ENCODE results near the gene TLE5. TPM values are rescaled to one million over a fixed set of nuclear protein-coding genes. Genes with fewer than 3 reads are reported as not detected.

TLE5 gene
- total and polyA plus RNA-seq, 2 of the 4 experiments (the other 2 are of a cell fraction): 119 to 407 TPM

DNA sequence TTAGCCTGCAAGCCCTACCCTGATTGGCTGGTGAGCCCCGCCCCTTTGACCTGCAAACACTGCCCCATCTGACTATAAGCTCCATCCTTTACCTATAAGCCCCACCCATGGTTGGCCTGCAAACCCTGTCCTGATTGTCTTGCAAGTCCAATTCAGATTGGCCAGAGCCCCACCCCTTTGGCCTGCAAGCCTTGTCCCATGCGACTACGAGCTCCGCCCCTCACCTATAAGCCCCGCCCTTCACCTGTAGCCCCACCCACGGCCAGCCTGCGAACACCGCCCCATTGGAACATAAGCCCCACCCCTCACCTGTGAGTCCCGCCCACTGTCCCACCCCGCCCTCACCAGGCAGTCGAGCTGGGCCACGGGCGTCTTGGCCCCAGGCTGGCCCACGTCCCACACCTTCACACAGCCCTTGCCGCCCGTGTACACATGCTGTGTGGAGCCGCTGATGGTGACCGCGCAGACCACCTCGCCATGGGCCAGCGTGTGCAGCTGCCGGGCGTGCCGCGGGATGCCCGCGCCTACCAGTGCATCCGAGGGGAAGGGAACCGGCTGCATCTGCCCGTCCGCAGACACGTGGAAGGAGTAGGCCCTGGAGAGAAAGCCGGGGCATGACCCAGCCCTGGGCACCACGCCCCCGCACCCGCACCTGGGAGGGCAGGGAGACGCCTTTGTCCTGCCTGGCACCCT lies 56.1 kb downstream of the TLE5 start:
- TF ChIP-seq BHLHE40 (IDR thresholded peaks at IDR 0.05; ENCODE audit: low read depth, low read length) (no peak), NFE2L2 (IDR thresholded peaks at IDR 0.05; ENCODE audit: low read depth, low read length) (no peak), MXI1 (IDR thresholded peaks at IDR 0.05; ENCODE audit: borderline replicate concordance, low read depth, low read length) (no peak), MAFK (IDR thresholded peaks at IDR 0.05; ENCODE audit: low read depth, low read length) (no peak), RFX5 (IDR thresholded peaks at IDR 0.05; ENCODE audit: low read depth, low read length) (no peak), CEBPB (IDR thresholded peaks at IDR 0.05; ENCODE audit: low read depth, low read length) (no peak), RCOR1 (IDR thresholded peaks at IDR 0.05; ENCODE audit: insufficient replicate concordance, low read length) (no peak), RAD21 (IDR thresholded peaks at IDR 0.05; ENCODE audit: low read length) (no peak), POLR2A (IDR thresholded peaks at IDR 0.05; ENCODE audit: low read depth, low read length) (no peak), MAZ (IDR thresholded peaks at IDR 0.05; ENCODE audit: borderline replicate concordance, low read depth, low read length) (no peak), CHD1 (IDR thresholded peaks at IDR 0.05; ENCODE audit: low read depth, low read length) (no peak), FOS (IDR thresholded peaks at IDR 0.05; ENCODE audit: low read depth, low read length) (no peak), SMC3 (IDR thresholded peaks at IDR 0.05; ENCODE audit: low read depth, low read length) (no peak)
- TF ChIP-seq, protein P1, sequence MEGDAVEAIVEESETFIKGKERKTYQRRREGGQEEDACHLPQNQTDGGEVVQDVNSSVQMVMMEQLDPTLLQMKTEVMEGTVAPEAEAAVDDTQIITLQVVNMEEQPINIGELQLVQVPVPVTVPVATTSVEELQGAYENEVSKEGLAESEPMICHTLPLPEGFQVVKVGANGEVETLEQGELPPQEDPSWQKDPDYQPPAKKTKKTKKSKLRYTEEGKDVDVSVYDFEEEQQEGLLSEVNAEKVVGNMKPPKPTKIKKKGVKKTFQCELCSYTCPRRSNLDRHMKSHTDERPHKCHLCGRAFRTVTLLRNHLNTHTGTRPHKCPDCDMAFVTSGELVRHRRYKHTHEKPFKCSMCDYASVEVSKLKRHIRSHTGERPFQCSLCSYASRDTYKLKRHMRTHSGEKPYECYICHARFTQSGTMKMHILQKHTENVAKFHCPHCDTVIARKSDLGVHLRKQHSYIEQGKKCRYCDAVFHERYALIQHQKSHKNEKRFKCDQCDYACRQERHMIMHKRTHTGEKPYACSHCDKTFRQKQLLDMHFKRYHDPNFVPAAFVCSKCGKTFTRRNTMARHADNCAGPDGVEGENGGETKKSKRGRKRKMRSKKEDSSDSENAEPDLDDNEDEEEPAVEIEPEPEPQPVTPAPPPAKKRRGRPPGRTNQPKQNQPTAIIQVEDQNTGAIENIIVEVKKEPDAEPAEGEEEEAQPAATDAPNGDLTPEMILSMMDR (conservative IDR thresholded peaks at IDR 0.05; ENCODE audit: low read depth, low read length): no peak
- TF ChIP-seq, protein P2, sequence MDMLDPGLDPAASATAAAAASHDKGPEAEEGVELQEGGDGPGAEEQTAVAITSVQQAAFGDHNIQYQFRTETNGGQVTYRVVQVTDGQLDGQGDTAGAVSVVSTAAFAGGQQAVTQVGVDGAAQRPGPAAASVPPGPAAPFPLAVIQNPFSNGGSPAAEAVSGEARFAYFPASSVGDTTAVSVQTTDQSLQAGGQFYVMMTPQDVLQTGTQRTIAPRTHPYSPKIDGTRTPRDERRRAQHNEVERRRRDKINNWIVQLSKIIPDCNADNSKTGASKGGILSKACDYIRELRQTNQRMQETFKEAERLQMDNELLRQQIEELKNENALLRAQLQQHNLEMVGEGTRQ (IDR thresholded peaks at IDR 0.05; ENCODE audit: low read depth, low read length): no peak
- TF ChIP-seq, protein P3, sequence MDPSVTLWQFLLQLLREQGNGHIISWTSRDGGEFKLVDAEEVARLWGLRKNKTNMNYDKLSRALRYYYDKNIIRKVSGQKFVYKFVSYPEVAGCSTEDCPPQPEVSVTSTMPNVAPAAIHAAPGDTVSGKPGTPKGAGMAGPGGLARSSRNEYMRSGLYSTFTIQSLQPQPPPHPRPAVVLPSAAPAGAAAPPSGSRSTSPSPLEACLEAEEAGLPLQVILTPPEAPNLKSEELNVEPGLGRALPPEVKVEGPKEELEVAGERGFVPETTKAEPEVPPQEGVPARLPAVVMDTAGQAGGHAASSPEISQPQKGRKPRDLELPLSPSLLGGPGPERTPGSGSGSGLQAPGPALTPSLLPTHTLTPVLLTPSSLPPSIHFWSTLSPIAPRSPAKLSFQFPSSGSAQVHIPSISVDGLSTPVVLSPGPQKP (IDR thresholded peaks at IDR 0.05; ENCODE audit: borderline replicate concordance, low read depth, low read length): no peak
- H4K20me1 ChIP-seq (ENCODE audit: insufficient read depth, low read length): no peaks in the 10 kb centered on the region
- H2BK120ac ChIP-seq (ENCODE audit: low read depth, low read length): no peak overlapping the region
- H3K27me3 ChIP-seq (ENCODE audit: control insufficient read depth, insufficient read depth, low read length): peaks cover 12% of the 10 kb centered on the region; the same call in 1 of the 2 replicates
- H3K9me1 ChIP-seq (ENCODE audit: insufficient read depth, low read length): no peaks in the 10 kb centered on the region
- no peak overlapping the region for H3K18ac ChIP-seq (ENCODE audit: low read depth, low read length)
- dilution Hi-C loops (cut with HindIII; ENCODE audit: low sequenced_read_pairs, unreplicated experiment): no loop called here
- H2BK15ac ChIP-seq (ENCODE audit: low read depth, low read length): no peak overlapping the region
- H3K4me2 ChIP-seq (ENCODE audit: low read depth, low read length): no peak overlapping the region
- no peak overlapping the region for H3K27ac ChIP-seq (ENCODE audit: insufficient read depth, low read length)
- no TSS peak for BruUV-seq (replicated peaks)
- H3K9ac ChIP-seq (ENCODE audit: low read depth, low read length): no peak overlapping the region
- no peak overlapping the region for H3K14ac ChIP-seq (replicated peaks; ENCODE audit: low read depth, low read length)
- intact Hi-C loops (cut with micrococcal nuclease): no loop called here
- no peak overlapping the region for H3K23ac ChIP-seq (ENCODE audit: low read depth, low read length)
- no peak overlapping the region for H3K4me3 ChIP-seq (ENCODE audit: insufficient read depth, low read depth, low read length)
- WGBS, 2 experiments (ENCODE audit: extremely low coverage in 2 of 2, insufficient read length in 1 of 2): 85% methylated on average over 9 of the region's 37 CpGs; no CpG with 5 or more reads in 1 of the 2 experiments
- no peak overlapping the region for H2BK20ac ChIP-seq (ENCODE audit: low read depth, low read length)
- no peak overlapping the region for H4K8ac ChIP-seq (ENCODE audit: low read depth in 2 of 2, low read length in 2 of 2)
- in situ Hi-C loops (cut with MboI; ENCODE audit: low sequenced_read_pairs): no loop called here
- no peak overlapping the region for H2AK9ac ChIP-seq (replicated peaks; ENCODE audit: low read depth, low read length, poor library complexity)
- ATAC-seq (ENCODE audit: low read depth) (no peak), DNase-seq (no peak)
- no peak overlapping the region for H4K91ac ChIP-seq (ENCODE audit: insufficient read depth, low read depth, low read length)
- H4K5ac ChIP-seq (ENCODE audit: low read depth, low read length): no peak overlapping the region
- no peaks in the 10 kb centered on the region for H3K4me1 ChIP-seq (ENCODE audit: control insufficient read depth, insufficient read depth, low read length)
- CTCF ChIA-PET: no interaction called here
- no peak overlapping the region for H2AFZ ChIP-seq (replicated peaks; ENCODE audit: low read length, poor library complexity)
- no peak overlapping the region for H2BK5ac ChIP-seq (ENCODE audit: low read depth, low read length, poor library complexity, severe bottlenecking)
- H2AK5ac ChIP-seq (ENCODE audit: low read depth, low read length): no peak overlapping the region
- POLR2A ChIA-PET (ENCODE audit: unreplicated experiment): interaction anchor here (0.5 to 0.6 kb wide), 2 partner anchors 24 to 245 kb away, joined by 3 to 40 read pairs; no protein-coding TSS in a partner anchor
- no peaks in the 10 kb centered on the region for H3K9me3 ChIP-seq (ENCODE audit: control insufficient read depth, insufficient read depth, low read length)
- no peaks in the 10 kb centered on the region for H3K79me1 ChIP-seq (ENCODE audit: low read depth in 1 of 2, low read length in 2 of 2)
- no peak overlapping the region for H3K56ac ChIP-seq (ENCODE audit: extremely low read depth, insufficient read depth, low read length)
- H3K36me3 ChIP-seq (ENCODE audit: control insufficient read depth, insufficient read depth, low read length): no peaks in the 10 kb centered on the region
- no peak overlapping the region for H3K4ac ChIP-seq (ENCODE audit: low read depth, low read length)

All from IMR-90 (cell line).